HepG2 (cell line): Measurements from ENCODE around the gene LURAP1L. TPM values are rescaled to one million over a fixed set of nuclear protein-coding genes. Genes with fewer than 3 reads are reported as not detected.

Source experiments
- AKNA ChIP-seq: sonication (generic); formaldehyde crosslinking; IDR thresholded peaks from 2 replicates; pipeline ENCODE4 v1.4.0; 2020; ENCODE audit warnings: missing genetic modification reagents, borderline replicate concordance
- CCAR2 ChIP-seq: fragments of 200-400 bp; formaldehyde crosslinking; optimal IDR thresholded peaks from 2 replicates; pipeline ENCODE3; 2018; ENCODE audit warnings: low read depth, mild to moderate bottlenecking, low read length, moderate library complexity
- JUN ChIP-seq: sonication (generic); formaldehyde crosslinking; IDR thresholded peaks from 2 replicates; pipeline ENCODE4 v1.4.0; 2020; ENCODE audit warnings: mild to moderate bottlenecking, missing genetic modification reagents
- MAFF ChIP-seq: IDR thresholded peaks from 2 replicates; pipeline ENCODE4 v1.6.1; 2011; ENCODE audit warnings: low read depth, low read length, improper control_type of control experiment
- TBX2 ChIP-seq: sonication (generic); formaldehyde crosslinking; IDR thresholded peaks from 2 replicates; pipeline ENCODE4 v1.5.0; 2020; ENCODE audit warnings: missing genetic modification reagents, mild to moderate bottlenecking, borderline replicate concordance
- THYN1 ChIP-seq: sonication (generic); formaldehyde crosslinking; IDR thresholded peaks from 2 replicates; pipeline ENCODE4 v1.8.1; 2023; ENCODE audit warnings: low read depth, mild to moderate bottlenecking, moderate library complexity, missing genetic modification reagents, borderline replicate concordance
- TRIM24 ChIP-seq: sonication (generic); formaldehyde crosslinking; IDR thresholded peaks from 2 replicates; pipeline ENCODE4 v1.8.0; 2022; ENCODE audit warnings: mild to moderate bottlenecking, missing genetic modification reagents
- XBP1 ChIP-seq: sonication (generic); formaldehyde crosslinking; IDR thresholded peaks from 2 replicates; pipeline ENCODE4 v1.5.0; 2020; ENCODE audit warnings: missing genetic modification reagents
- XRCC5 ChIP-seq: fragments of 200-400 bp; formaldehyde crosslinking; optimal IDR thresholded peaks from 2 replicates; pipeline ENCODE3; 2017; ENCODE audit warnings: mild to moderate bottlenecking, low read length
- ZNF512B ChIP-seq: sonication (generic); formaldehyde crosslinking; IDR thresholded peaks from 2 replicates; pipeline ENCODE4 v1.5.1; 2020; ENCODE audit warnings: missing genetic modification reagents, mild to moderate bottlenecking, borderline replicate concordance
- polyA plus RNA-seq, 8 experiments: library from polyadenylated mRNA; depleted of rRNA in 3 of 8; stranded (reverse) in 7 of 8; unstranded in 1 of 8; fragments of >200 nt; fragmentation: Illumina TruSeq in 4 of 8; extraction: Trizol in 4 of 8; gene quantifications; 2 replicates each; pipeline versions ENCODE4 v1.2.1 to v1.2.3, GENCODE V29; 2011 to 2016; ENCODE audit warnings: low read depth in 4 of 8, missing spikeins in 1 of 8, mixed read lengths in 1 of 8; ENCODE audit not compliant: insufficient read depth in 1 of 8
- total RNA-seq, 5 experiments: library from RNA; depleted of rRNA; stranded (reverse); fragments of >200 nt; fragmentation: Illumina TruSeq; extraction: Trizol; gene quantifications; 2 replicates each; pipeline ENCODE4 v1.2.3, GENCODE V29; 2016; ENCODE audit warnings: low read depth in 1 of 5
- TF ChIP-seq, protein P1 (sequence below): sonication (generic); formaldehyde crosslinking; IDR thresholded peaks from 2 replicates; pipeline ENCODE4 v1.8.0; 2022; ENCODE audit warnings: mild to moderate bottlenecking, missing genetic modification reagents, borderline replicate concordance
- TF ChIP-seq, protein P2 (sequence below): sonication (generic); formaldehyde crosslinking; IDR thresholded peaks from 2 replicates; pipeline ENCODE4; 2020; ENCODE audit warnings: missing genetic modification reagents, mild to moderate bottlenecking, borderline replicate concordance

Gene LURAP1L
- total and polyA plus RNA-seq, 2 of the 13 experiments (the other 11 are each of a cell fraction or from before 2014, with no cell fraction given) = 6.7 to 16.6 TPM

GRCh38 chr9:12784461-12785259 is 9.8 kb downstream of the LURAP1L start (continued):
- TF ChIP-seq, protein P1, sequence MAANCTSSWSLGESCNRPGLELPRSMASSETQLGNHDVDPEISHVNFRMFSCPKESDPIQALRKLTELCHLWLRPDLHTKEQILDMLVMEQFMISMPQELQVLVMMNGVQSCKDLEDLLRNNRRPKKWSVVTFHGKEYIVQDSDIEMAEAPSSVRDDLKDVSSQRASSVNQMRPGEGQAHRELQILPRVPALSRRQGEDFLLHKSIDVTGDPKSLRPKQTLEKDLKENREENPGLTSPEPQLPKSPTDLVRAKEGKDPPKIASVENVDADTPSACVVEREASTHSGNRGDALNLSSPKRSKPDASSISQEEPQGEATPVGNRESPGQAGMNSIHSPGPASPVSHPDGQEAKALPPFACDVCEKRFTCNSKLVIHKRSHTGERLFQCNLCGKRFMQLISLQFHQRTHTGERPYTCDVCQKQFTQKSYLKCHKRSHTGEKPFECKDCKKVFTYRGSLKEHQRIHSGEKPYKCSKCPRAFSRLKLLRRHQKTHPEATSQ (CRISPR knock-in tag) = no peak
- no peak for TF ChIP-seq ZNF512B (CRISPR knock-in tag)
- no peak for TF ChIP-seq XBP1
- TF ChIP-seq MAFF = peak; percentile 98
- TF ChIP-seq AKNA (CRISPR knock-in tag) = no peak
- no peak for TF ChIP-seq CCAR2
- no peak for TF ChIP-seq THYN1 (CRISPR knock-in tag)
- TF ChIP-seq, protein P2, sequence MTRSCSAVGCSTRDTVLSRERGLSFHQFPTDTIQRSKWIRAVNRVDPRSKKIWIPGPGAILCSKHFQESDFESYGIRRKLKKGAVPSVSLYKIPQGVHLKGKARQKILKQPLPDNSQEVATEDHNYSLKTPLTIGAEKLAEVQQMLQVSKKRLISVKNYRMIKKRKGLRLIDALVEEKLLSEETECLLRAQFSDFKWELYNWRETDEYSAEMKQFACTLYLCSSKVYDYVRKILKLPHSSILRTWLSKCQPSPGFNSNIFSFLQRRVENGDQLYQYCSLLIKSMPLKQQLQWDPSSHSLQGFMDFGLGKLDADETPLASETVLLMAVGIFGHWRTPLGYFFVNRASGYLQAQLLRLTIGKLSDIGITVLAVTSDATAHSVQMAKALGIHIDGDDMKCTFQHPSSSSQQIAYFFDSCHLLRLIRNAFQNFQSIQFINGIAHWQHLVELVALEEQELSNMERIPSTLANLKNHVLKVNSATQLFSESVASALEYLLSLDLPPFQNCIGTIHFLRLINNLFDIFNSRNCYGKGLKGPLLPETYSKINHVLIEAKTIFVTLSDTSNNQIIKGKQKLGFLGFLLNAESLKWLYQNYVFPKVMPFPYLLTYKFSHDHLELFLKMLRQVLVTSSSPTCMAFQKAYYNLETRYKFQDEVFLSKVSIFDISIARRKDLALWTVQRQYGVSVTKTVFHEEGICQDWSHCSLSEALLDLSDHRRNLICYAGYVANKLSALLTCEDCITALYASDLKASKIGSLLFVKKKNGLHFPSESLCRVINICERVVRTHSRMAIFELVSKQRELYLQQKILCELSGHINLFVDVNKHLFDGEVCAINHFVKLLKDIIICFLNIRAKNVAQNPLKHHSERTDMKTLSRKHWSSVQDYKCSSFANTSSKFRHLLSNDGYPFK (CRISPR knock-in tag) = no peak
- TF ChIP-seq XRCC5 = peak; percentile 47
- 0 out of 2 replicates have a peak, but pooled peaks have one; percentile 53 for TF ChIP-seq JUN (CRISPR knock-in tag)
- TF ChIP-seq TBX2 (CRISPR knock-in tag) = peak; percentile 59
- no peak for TF ChIP-seq TRIM24
